ENCODE data around the gene TRIM15. TPM values are rescaled to one million over a fixed set of nuclear protein-coding genes. Genes with fewer than 3 reads are reported as not detected.
"Not testable (repeated sequence)": the region's sequence is repeated elsewhere in the genome, so short reads cannot be mapped to it uniquely, and the experiment has no call there.

TRIM15 gene
- total RNA-seq, result not detected

- ChIA-PET POLR2A (no interaction called here), CTCF (no interaction called here)
- H3K4me1 Mint-ChIP-seq, result peaks cover 23% of the 10 kb centered on the region
- H3K9me3 Mint-ChIP-seq, result no peaks in the 10 kb centered on the region
- H3K4me3 Mint-ChIP-seq, result no peak within 1 kb of the TSS
- DNase-seq, result no peak
- no peaks in the 10 kb centered on the region for H3K36me3 Mint-ChIP-seq (ENCODE audit: low read depth)
- peaks cover 14% of the 10 kb centered on the region for H3K27me3 Mint-ChIP-seq
- H3K27ac Mint-ChIP-seq, result no peak within 1 kb of the TSS
Observed at GRCh38 chr6:30163090-30163917, at the start of gene TRIM15. TSS of gene TRIM15 (plus strand) at chr6:30163546. CDS start at chr6:30163685, 139 bp downstream.

- H3K27me3 Mint-ChIP-seq, result peaks cover 54% of the 10 kb centered on the region
- no peak overlapping the region for H3K27ac Mint-ChIP-seq
- H3K4me3 Mint-ChIP-seq, result no peak overlapping the region
- no peaks in the 10 kb centered on the region for H3K36me3 Mint-ChIP-seq (ENCODE audit: low read depth)
- CTCF ChIA-PET, result interaction anchor here (1.9 to 2.3 kb wide), 2 partner anchors 11 to 17 kb away, joined by 4 to 10 read pairs; no protein-coding TSS in a partner anchor
- H3K9me3 Mint-ChIP-seq, result no peaks in the 10 kb centered on the region
- peaks cover 4% of the 10 kb centered on the region for H3K4me1 Mint-ChIP-seq
- DNase-seq, result no peak
- POLR2A ChIA-PET, result no interaction called here
Observed at GRCh38 chr6:30113841-30114240, 49.5 kb upstream of the TRIM15 start.

GRCh38 chr6:30116724-30117123, 46.6 kb upstream of the TRIM15 start:
- POLR2A ChIA-PET, result no interaction called here
- Mint-ChIP-seq H3K27ac (no peak overlapping the region), H3K27me3 (peaks cover 49% of the 10 kb centered on the region), H3K4me3 (no peak overlapping the region), H3K9me3 (no peaks in the 10 kb centered on the region), H3K36me3 (ENCODE audit: low read depth) (no peaks in the 10 kb centered on the region), H3K4me1 (peaks cover 4% of the 10 kb centered on the region)
- CTCF ChIA-PET, result interaction anchor here (1.1 kb wide), 1 partner anchor 14 kb away, joined by 3 read pairs; no protein-coding TSS in a partner anchor
- no peak for DNase-seq

GRCh38 chr6:30118691-30119090, 44.7 kb upstream of the TRIM15 start:
- CTCF ChIA-PET, result interaction anchor here (1.3 kb wide), 1 partner anchor 12 kb away, joined by 3 read pairs; no protein-coding TSS in a partner anchor
- H3K4me1 Mint-ChIP-seq; H3K4me3 Mint-ChIP-seq; DNase-seq; H3K36me3 Mint-ChIP-seq (ENCODE audit: low read depth); H3K9me3 Mint-ChIP-seq; POLR2A ChIA-PET; H3K27ac Mint-ChIP-seq: not testable (repeated sequence)
- H3K27me3 Mint-ChIP-seq, result peaks cover 39% of the 10 kb centered on the region

- no peak overlapping the region for H3K4me3 Mint-ChIP-seq
Observed at GRCh38 chr6:30121446-30122366, 41.6 kb upstream of the TRIM15 start.

GRCh38 chr6:30122515-30122914, 40.8 kb upstream of the TRIM15 start:
- DNase-seq, result no peak
- no peaks in the 10 kb centered on the region for H3K9me3 Mint-ChIP-seq
- H3K4me3 Mint-ChIP-seq, result no peak overlapping the region
- ChIA-PET CTCF (interaction anchor here (1.3 to 2.1 kb wide), 3 partner anchors 8 to 30 kb away, joined by 3 to 6 read pairs (median 4); no protein-coding TSS in a partner anchor), POLR2A (no interaction called here)
- H3K27ac Mint-ChIP-seq, result no peak overlapping the region
- peaks cover 51% of the 10 kb centered on the region for H3K27me3 Mint-ChIP-seq
- H3K36me3 Mint-ChIP-seq (ENCODE audit: low read depth), result no peaks in the 10 kb centered on the region
- H3K4me1 Mint-ChIP-seq, result no peaks in the 10 kb centered on the region

More at GRCh38 chr6:30121446-30122366, 41.6 kb upstream of the TRIM15 start:
- Mint-ChIP-seq H3K27me3 (peaks cover 42% of the 10 kb centered on the region), H3K9me3 (no peaks in the 10 kb centered on the region), H3K4me1 (no peaks in the 10 kb centered on the region), H3K27ac (no peak overlapping the region), H3K36me3 (ENCODE audit: low read depth) (no peaks in the 10 kb centered on the region)
- CTCF ChIA-PET, result interaction anchor here (1.3 to 2.1 kb wide), 3 partner anchors 9 to 31 kb away, joined by 3 to 6 read pairs (median 4); no protein-coding TSS in a partner anchor
- no peak for DNase-seq
- POLR2A ChIA-PET, result no interaction called here

GRCh38 chr6:30127238-30128093, 35.9 kb upstream of the TRIM15 start:
- POLR2A ChIA-PET, result no interaction called here

GRCh38 chr6:30129265-30130178, 33.8 kb upstream of the TRIM15 start:
- peaks cover 13% of the 10 kb centered on the region for H3K4me1 Mint-ChIP-seq

More at GRCh38 chr6:30127238-30128093, 35.9 kb upstream of the TRIM15 start:
- Mint-ChIP-seq H3K9me3 (no peaks in the 10 kb centered on the region), H3K4me3 (no peak overlapping the region), H3K4me1 (peaks cover 13% of the 10 kb centered on the region), H3K36me3 (ENCODE audit: low read depth) (no peaks in the 10 kb centered on the region), H3K27ac (no peak overlapping the region), H3K27me3 (peaks cover 70% of the 10 kb centered on the region)
- CTCF ChIA-PET, result interaction anchor here (0.6 to 3.5 kb wide), 3 partner anchors 24 to 321 kb away, joined by 3 to 16 read pairs (median 3); no protein-coding TSS in a partner anchor
- no peak for DNase-seq

GRCh38 chr6:30130179-30130679, 33.1 kb upstream of the TRIM15 start:
- H3K27me3 Mint-ChIP-seq, result peaks cover 71% of the 10 kb centered on the region
- H3K36me3 Mint-ChIP-seq (ENCODE audit: low read depth), result no peaks in the 10 kb centered on the region
- ChIA-PET POLR2A (no interaction called here), CTCF (interaction anchor here (0.8 to 4.4 kb wide), 16 partner anchors 8 to 106 kb away, joined by 3 to 56 read pairs (median 4); partner anchors contain the start of gene TRIM31)
- DNase-seq, result no peak
- peaks cover 13% of the 10 kb centered on the region for H3K4me1 Mint-ChIP-seq
- no peak overlapping the region for H3K4me3 Mint-ChIP-seq
- no peak overlapping the region for H3K27ac Mint-ChIP-seq
- no peaks in the 10 kb centered on the region for H3K9me3 Mint-ChIP-seq

More at GRCh38 chr6:30129265-30130178, 33.8 kb upstream of the TRIM15 start:
- DNase-seq, result no peak
- Mint-ChIP-seq H3K9me3 (no peaks in the 10 kb centered on the region), H3K36me3 (ENCODE audit: low read depth) (no peaks in the 10 kb centered on the region), H3K27me3 (peaks cover 75% of the 10 kb centered on the region), H3K4me3 (no peak overlapping the region), H3K27ac (no peak overlapping the region)
- ChIA-PET POLR2A (no interaction called here), CTCF (interaction anchor here (0.8 to 4.4 kb wide), 4 partner anchors 16 to 28 kb away, joined by 3 to 56 read pairs (median 4); no protein-coding TSS in a partner anchor)

- H3K4me1 Mint-ChIP-seq, result peaks cover 17% of the 10 kb centered on the region
- peak; percentile 82 for DNase-seq
- ChIA-PET CTCF (interaction anchor here (0.7 to 4.4 kb wide), 28 partner anchors 9 to 396 kb away, joined by 3 to 56 read pairs (median 4); partner anchors contain the start of gene TRIM31), POLR2A (no interaction called here)
- H3K4me3 Mint-ChIP-seq, result no peak overlapping the region
- peaks cover 68% of the 10 kb centered on the region for H3K27me3 Mint-ChIP-seq
- H3K27ac Mint-ChIP-seq, result no peak overlapping the region
- H3K9me3 Mint-ChIP-seq, result no peaks in the 10 kb centered on the region
- no peaks in the 10 kb centered on the region for H3K36me3 Mint-ChIP-seq (ENCODE audit: low read depth)
Observed at GRCh38 chr6:30130887-30131862, 32.2 kb upstream of the TRIM15 start.
